Skeletal muscle cell (primary cell): ENCODE measurements around the gene EIF4G3.

Source experiments
- DNase-seq: peaks from one replicate; pipeline ENCODE4 v3.0.0-alpha.2; 2010; ENCODE audit warnings: low read depth
- H3K4me3 ChIP-seq: 2 replicates; pipeline ENCODE4 v1.5.1; 2011; ENCODE audit warnings: low read depth, mild to moderate bottlenecking, control low read depth, low read length, moderate library complexity

EIF4G3 gene

GRCh38 chr1:20981915-20982314 is 194.8 kb downstream of the EIF4G3 start:
- H3K4me3 ChIP-seq = no peak overlapping the region
- DNase-seq = no peak

GRCh38 chr1:20980051-20980450 is 196.6 kb downstream of the EIF4G3 start:
- DNase-seq = no peak
- H3K4me3 ChIP-seq = no peak overlapping the region

GRCh38 chr1:20978413-20978812 is 198.3 kb downstream of the EIF4G3 start:
- H3K4me3 ChIP-seq = no peak overlapping the region
- DNase-seq = no peak

- no peak for DNase-seq
- H3K4me3 ChIP-seq = no peak overlapping the region
These were observed 201.0 kb downstream of the EIF4G3 start for GRCh38 chr1:20975668-20976067.

- DNase-seq = no peak
- H3K4me3 ChIP-seq = no peak overlapping the region
These were observed 201.7 kb downstream of the EIF4G3 start for GRCh38 chr1:20974951-20975350.

GRCh38 chr1:20974069-20974468 is 202.6 kb downstream of the EIF4G3 start:
- H3K4me3 ChIP-seq = no peak overlapping the region
- DNase-seq = no peak

GRCh38 chr1:20972855-20973254 is 203.8 kb downstream of the EIF4G3 start:
- no peak for DNase-seq
- no peak overlapping the region for H3K4me3 ChIP-seq

- H3K4me3 ChIP-seq = no peak overlapping the region
- no peak for DNase-seq
These were observed 211.9 kb downstream of the EIF4G3 start for GRCh38 chr1:20964540-20965484.

- H3K4me3 ChIP-seq = no peak overlapping the region
- no peak for DNase-seq
These were observed 214.0 kb downstream of the EIF4G3 start for GRCh38 chr1:20962576-20963258.

- no peak overlapping the region for H3K4me3 ChIP-seq
- DNase-seq = no peak
These were observed 218.3 kb downstream of the EIF4G3 start for GRCh38 chr1:20958430-20958829.

- DNase-seq = no peak
- no peak overlapping the region for H3K4me3 ChIP-seq
These were observed 220.4 kb downstream of the EIF4G3 start for GRCh38 chr1:20956272-20956671.

GRCh38 chr1:20950679-20951078 is 226.0 kb downstream of the EIF4G3 start:
- no peak for DNase-seq
- no peak overlapping the region for H3K4me3 ChIP-seq

GRCh38 chr1:20949871-20950590 is 226.7 kb downstream of the EIF4G3 start:
- H3K4me3 ChIP-seq = no peak overlapping the region
- no peak for DNase-seq

GRCh38 chr1:20948101-20948500 is 228.6 kb downstream of the EIF4G3 start:
- no peak overlapping the region for H3K4me3 ChIP-seq
- no peak for DNase-seq

- H3K4me3 ChIP-seq = no peak overlapping the region
- DNase-seq = no peak
These were observed 229.3 kb downstream of the EIF4G3 start for GRCh38 chr1:20947409-20947808.

- no peak for DNase-seq
- H3K4me3 ChIP-seq = no peak overlapping the region
These were observed 240.1 kb downstream of the EIF4G3 start for GRCh38 chr1:20936621-20937020.

GRCh38 chr1:20936216-20936615 is 240.5 kb downstream of the EIF4G3 start:
- no peak for DNase-seq
- no peak overlapping the region for H3K4me3 ChIP-seq

- no peak for DNase-seq
- no peak overlapping the region for H3K4me3 ChIP-seq
These were observed 241.0 kb downstream of the EIF4G3 start for GRCh38 chr1:20935717-20936116.

GRCh38 chr1:20932437-20932977 is 244.2 kb downstream of the EIF4G3 start:
- no peak overlapping the region for H3K4me3 ChIP-seq
- DNase-seq = no peak

GRCh38 chr1:20931930-20932436 is 244.7 kb downstream of the EIF4G3 start:
- DNase-seq = no peak
- H3K4me3 ChIP-seq = no peak overlapping the region
